Activated naive CD8-positive, alpha-beta T cell treated with anti-CD3 and anti-CD28 coated beads, Interleukin-2, amount 10 ng/mL, durations not matched to agents 7 days and 5 days (primary cell): ENCODE data around the gene SIRPD. TPM values are rescaled to one million over a fixed set of nuclear protein-coding genes. Genes with fewer than 3 reads are reported as not detected.

Experiments
- ATAC-seq: fragments of 150-1000 bp; cut with Tn5 transposase; one replicate; pipeline ENCODE4 v1.10.0; 2021; ENCODE audit warnings: low read depth, moderate library complexity
- POLR2A ChIA-PET: fragments of 350-600 bp; sonication (Branson Sonifier 250); formaldehyde crosslinking; loops from one replicate; lab custom pipeline; 2021; ENCODE audit warnings: antibody characterized with exemption; lab: Charles Lee
- DNase-seq: peaks from one replicate; pipeline ENCODE4 v3.0.0; 2021
- H3K27ac Mint-ChIP-seq: one replicate; pipeline ENCODE4 v1.8.0; 2022; ENCODE audit warnings: mild to moderate bottlenecking, mixed read lengths
- H3K27me3 Mint-ChIP-seq: one replicate; pipeline ENCODE4 v1.8.0; 2022; ENCODE audit warnings: mild to moderate bottlenecking, moderate library complexity, mixed read lengths
- H3K36me3 Mint-ChIP-seq: one replicate; pipeline ENCODE4 v1.8.0; 2021; ENCODE audit warnings: mild to moderate bottlenecking, mixed read lengths
- H3K4me1 Mint-ChIP-seq: one replicate; pipeline ENCODE4 v1.8.0; 2021; ENCODE audit warnings: mixed read lengths
- H3K4me3 Mint-ChIP-seq: one replicate; pipeline ENCODE4 v1.8.0; 2022; ENCODE audit warnings: mild to moderate bottlenecking, moderate library complexity, mixed read lengths
- H3K9me3 Mint-ChIP-seq: one replicate; pipeline ENCODE4 v1.8.0; 2021; ENCODE audit warnings: mixed read lengths
- total RNA-seq, 2 experiments: library from RNA; stranded (reverse); gene quantifications; one replicate each; pipeline ENCODE4 v1.2.3, GENCODE V29; 2021

SIRPD gene
- total RNA-seq, 2 experiments from 2014 or later = 0.30 to 0.31 TPM

DNA sequence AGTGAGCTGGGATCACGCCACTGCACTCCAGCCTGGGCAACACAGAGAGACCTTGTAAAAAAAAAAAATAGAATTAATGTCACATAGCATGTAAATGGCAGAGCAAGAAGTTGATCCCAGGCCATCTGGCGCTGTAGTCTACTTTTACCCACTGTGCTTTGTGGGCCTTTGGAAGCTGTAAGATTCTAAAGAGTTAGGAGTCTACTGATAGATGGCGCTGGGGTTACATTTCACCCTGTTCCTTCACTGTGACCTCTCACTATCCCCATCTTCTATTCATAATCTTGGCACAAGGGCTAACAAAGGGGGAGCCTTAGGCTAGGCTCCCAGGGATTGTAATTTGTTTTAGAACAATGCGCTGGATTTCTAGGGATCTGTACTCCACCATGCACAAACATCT lies 24.4 kb downstream of the SIRPD start:
- no peak overlapping the region for H3K27ac Mint-ChIP-seq
- peaks cover 2% of the 10 kb centered on the region for H3K36me3 Mint-ChIP-seq
- ATAC-seq (peak; percentile 61), DNase-seq (no peak)
- H3K4me3 Mint-ChIP-seq = no peak overlapping the region
- H3K9me3 Mint-ChIP-seq = no peaks in the 10 kb centered on the region
- POLR2A ChIA-PET = no interaction called here
- peaks cover 5% of the 10 kb centered on the region for H3K27me3 Mint-ChIP-seq
- H3K4me1 Mint-ChIP-seq = peaks cover 5% of the 10 kb centered on the region

DNA sequence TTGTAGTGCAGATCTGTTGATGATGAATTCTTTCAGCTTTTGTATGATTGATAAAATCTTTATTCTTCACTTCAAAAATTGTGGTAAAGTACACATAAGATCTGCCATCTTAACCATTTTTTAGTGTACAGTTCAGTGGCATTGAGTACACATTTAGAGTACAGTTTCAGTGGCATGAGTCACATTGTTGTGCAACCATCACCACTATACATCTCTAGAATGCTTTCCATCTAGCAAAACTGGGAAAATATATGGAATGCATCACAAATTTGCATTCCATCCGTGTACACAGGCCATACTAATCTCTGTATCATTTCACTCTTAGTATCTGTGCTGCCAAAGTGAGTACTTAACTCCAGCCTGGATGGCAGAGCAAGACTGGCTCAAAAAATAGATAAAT lies 28.7 kb downstream of the SIRPD start:
- peaks cover 2% of the 10 kb centered on the region for H3K9me3 Mint-ChIP-seq
- H3K4me1 Mint-ChIP-seq = no peaks in the 10 kb centered on the region
- ATAC-seq = no peak
- no peak overlapping the region for H3K4me3 Mint-ChIP-seq
- H3K27me3 Mint-ChIP-seq = peaks cover 5% of the 10 kb centered on the region
- POLR2A ChIA-PET = no interaction called here
- H3K36me3 Mint-ChIP-seq = peaks cover 2% of the 10 kb centered on the region
- DNase-seq = no peak
- no peak overlapping the region for H3K27ac Mint-ChIP-seq

DNA sequence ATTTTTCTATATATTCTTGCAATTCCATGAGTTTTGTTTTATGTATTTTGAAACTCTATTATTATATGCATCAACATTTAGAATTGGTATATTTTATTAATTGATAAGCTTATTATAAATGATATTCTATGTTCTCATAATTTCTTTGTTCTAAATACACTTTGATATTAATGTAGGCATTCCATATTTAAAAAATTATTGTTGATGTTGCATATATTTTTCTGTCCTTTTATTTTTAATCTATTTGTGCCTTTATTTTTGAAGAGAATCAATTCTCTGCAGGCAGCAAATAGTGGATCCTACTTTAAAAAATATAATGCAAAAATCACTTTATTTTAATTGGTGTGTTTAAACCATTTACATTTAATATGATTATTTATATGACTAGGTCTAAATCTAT lies 29.6 kb downstream of the SIRPD start:
- Mint-ChIP-seq H3K36me3 (peaks cover 2% of the 10 kb centered on the region), H3K9me3 (peaks cover 2% of the 10 kb centered on the region), H3K27me3 (peaks cover 8% of the 10 kb centered on the region), H3K27ac (no peak overlapping the region), H3K4me3 (no peak overlapping the region), H3K4me1 (no peaks in the 10 kb centered on the region)
- DNase-seq = no peak
- ATAC-seq = no peak
- POLR2A ChIA-PET = no interaction called here

DNA sequence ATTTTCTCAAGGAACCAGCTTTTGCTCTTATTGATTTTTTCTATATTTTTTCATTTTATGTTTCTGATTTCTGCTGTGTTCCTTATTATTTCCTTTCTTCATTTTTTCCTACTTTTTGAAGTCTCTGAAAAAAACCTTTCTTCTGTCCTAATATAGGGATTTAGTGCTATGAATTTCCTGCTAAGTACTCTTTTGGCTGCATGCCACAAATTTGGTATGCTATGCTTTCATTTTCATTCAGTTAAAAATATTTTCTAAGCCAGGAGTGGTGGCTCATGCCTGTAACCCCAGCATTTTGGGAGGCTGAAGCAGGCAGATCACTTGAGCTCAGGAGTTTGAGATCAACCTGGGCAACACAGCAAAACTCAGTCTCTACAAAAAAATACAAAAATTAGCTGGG lies 30.6 kb downstream of the SIRPD start:
- H3K4me3 Mint-ChIP-seq = no peak overlapping the region
- H3K4me1 Mint-ChIP-seq = no peaks in the 10 kb centered on the region
- POLR2A ChIA-PET = no interaction called here
- H3K9me3 Mint-ChIP-seq = peaks cover 2% of the 10 kb centered on the region
- DNase-seq (no peak), ATAC-seq (no peak)
- H3K36me3 Mint-ChIP-seq = peaks cover 2% of the 10 kb centered on the region
- H3K27me3 Mint-ChIP-seq = peaks cover 8% of the 10 kb centered on the region
- no peak overlapping the region for H3K27ac Mint-ChIP-seq

DNA sequence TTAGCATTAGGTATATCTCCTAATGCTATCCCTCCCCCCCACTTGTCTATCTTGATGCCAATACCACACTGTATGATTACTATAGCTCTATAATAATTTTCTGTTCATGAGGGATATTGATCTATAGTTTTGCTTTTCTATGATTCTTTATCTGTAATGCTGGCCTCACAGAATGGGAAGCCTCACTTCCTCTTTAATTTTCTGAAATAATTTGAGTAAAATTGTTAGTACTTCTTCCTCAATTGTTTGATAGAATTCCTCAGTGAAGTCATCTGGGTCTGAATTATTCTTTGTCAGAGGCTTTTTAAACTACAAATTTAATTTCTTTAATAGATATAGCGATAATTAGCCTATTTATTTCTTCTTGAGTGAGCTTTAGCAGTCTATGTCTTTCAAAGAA lies 31.2 kb downstream of the SIRPD start:
- POLR2A ChIA-PET = no interaction called here
- DNase-seq = no peak
- no peaks in the 10 kb centered on the region for H3K4me1 Mint-ChIP-seq
- no peak for ATAC-seq
- no peak overlapping the region for H3K27ac Mint-ChIP-seq
- peaks cover 10% of the 10 kb centered on the region for H3K27me3 Mint-ChIP-seq
- peaks cover 2% of the 10 kb centered on the region for H3K9me3 Mint-ChIP-seq
- H3K4me3 Mint-ChIP-seq = no peak overlapping the region
- peaks cover 2% of the 10 kb centered on the region for H3K36me3 Mint-ChIP-seq

DNA sequence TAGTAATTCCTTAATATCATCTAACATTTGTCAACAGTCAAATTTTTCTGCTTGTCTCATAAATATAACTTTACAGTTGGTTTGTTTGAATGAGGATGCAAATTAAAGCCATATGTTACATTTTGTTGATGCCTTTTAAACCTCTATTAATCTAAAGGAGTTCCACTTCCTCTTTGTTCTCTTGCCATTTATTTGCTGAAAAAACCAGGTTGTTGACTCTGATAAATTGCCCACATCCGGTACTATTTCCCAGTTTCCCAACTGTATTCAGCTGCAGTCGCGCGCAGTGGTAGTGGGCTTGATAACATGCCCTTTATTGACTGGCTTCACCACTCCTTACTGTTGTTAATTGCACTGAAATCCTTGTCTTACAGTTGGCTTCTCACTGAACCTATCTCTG lies 33.5 kb downstream of the SIRPD start:
- H3K27me3 Mint-ChIP-seq = peaks cover 21% of the 10 kb centered on the region
- POLR2A ChIA-PET = no interaction called here
- H3K36me3 Mint-ChIP-seq = peaks cover 2% of the 10 kb centered on the region
- ATAC-seq (no peak), DNase-seq (no peak)
- H3K4me3 Mint-ChIP-seq = no peak overlapping the region
- no peaks in the 10 kb centered on the region for H3K4me1 Mint-ChIP-seq
- peaks cover 4% of the 10 kb centered on the region for H3K9me3 Mint-ChIP-seq
- H3K27ac Mint-ChIP-seq = no peak overlapping the region

DNA sequence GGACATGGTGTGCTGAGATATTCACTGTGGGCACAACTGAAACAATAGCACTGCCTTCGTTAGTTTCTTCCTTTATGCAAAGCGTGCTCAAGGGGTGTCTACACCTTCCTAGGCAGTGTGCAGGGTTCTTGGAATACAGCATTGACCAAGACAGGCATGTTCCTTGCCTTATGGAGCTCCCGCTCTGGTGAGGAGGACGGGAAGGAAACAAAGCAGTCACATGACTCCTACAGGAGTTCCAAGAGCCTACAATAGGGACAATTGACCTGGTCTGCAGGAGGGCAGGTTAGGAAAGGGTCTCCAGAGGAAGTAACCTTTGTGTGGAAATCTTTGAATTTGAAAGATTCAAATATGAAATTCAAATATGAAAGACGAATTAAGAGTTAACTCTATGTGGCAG lies 40.5 kb downstream of the SIRPD start:
- H3K4me1 Mint-ChIP-seq = no peaks in the 10 kb centered on the region
- H3K9me3 Mint-ChIP-seq = peaks cover 8% of the 10 kb centered on the region
- ATAC-seq = no peak
- peaks cover 22% of the 10 kb centered on the region for H3K27me3 Mint-ChIP-seq
- POLR2A ChIA-PET = no interaction called here
- no peak for DNase-seq
- no peak overlapping the region for H3K4me3 Mint-ChIP-seq
- no peak overlapping the region for H3K27ac Mint-ChIP-seq
- H3K36me3 Mint-ChIP-seq = no peaks in the 10 kb centered on the region

DNA sequence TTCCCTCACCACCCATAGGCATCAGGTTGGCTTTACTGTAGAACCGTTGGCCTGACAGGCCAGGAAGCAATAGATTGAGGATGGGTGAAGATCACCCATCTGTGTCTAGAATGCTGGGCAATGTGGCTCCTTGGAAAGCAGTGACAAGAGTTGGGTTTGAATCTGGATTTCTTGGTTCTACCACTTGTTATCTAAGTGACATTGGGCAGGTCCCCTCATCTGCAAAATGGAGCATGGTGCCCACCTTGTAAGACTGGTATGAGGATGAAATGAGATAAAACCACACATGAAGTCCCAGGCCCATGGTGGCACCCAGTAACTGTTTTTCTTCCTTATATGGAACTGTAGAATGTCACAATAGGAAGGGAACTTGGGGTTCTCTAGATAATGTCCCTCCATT lies 43.7 kb downstream of the SIRPD start:
- ATAC-seq = no peak
- H3K4me3 Mint-ChIP-seq = no peak overlapping the region

DNA sequence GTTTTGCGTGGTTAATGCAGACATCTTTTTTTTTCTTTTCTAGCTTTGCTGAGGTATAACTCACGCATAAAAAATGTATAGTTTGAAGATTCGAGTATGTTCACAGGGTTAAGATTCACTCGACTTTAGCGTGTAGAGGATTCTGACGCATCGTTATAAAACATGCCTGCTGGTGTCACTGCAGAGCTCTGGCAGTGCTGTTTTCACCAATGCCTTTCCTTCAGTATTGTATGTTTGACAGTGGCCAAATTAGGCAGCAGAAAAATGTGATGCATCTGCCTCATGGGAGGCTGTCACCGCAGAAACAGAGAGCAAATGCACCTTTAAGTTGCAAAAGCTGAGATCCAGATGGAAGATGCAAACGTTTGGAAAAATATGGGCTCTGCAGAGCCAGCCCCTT lies 48.3 kb downstream of the SIRPD start:
- DNase-seq = no peak
- no peak overlapping the region for H3K4me3 Mint-ChIP-seq
- no peak overlapping the region for H3K27ac Mint-ChIP-seq
- POLR2A ChIA-PET = interaction anchor here (2.0 kb wide), 1 partner anchor 225 kb away, joined by 7 read pairs; no protein-coding TSS in a partner anchor
- ATAC-seq = peak; percentile 84
- H3K4me1 Mint-ChIP-seq = no peaks in the 10 kb centered on the region
- H3K36me3 Mint-ChIP-seq = no peaks in the 10 kb centered on the region
- peaks cover 6% of the 10 kb centered on the region for H3K9me3 Mint-ChIP-seq
- peaks cover 31% of the 10 kb centered on the region for H3K27me3 Mint-ChIP-seq

More for the DNA sequence above, 43.7 kb downstream of the SIRPD start:
- no peak for DNase-seq
- H3K27me3 Mint-ChIP-seq = peaks cover 19% of the 10 kb centered on the region
- H3K9me3 Mint-ChIP-seq = peaks cover 6% of the 10 kb centered on the region
- POLR2A ChIA-PET = no interaction called here
- no peaks in the 10 kb centered on the region for H3K4me1 Mint-ChIP-seq
- H3K36me3 Mint-ChIP-seq = no peaks in the 10 kb centered on the region
- no peak overlapping the region for H3K27ac Mint-ChIP-seq

DNA sequence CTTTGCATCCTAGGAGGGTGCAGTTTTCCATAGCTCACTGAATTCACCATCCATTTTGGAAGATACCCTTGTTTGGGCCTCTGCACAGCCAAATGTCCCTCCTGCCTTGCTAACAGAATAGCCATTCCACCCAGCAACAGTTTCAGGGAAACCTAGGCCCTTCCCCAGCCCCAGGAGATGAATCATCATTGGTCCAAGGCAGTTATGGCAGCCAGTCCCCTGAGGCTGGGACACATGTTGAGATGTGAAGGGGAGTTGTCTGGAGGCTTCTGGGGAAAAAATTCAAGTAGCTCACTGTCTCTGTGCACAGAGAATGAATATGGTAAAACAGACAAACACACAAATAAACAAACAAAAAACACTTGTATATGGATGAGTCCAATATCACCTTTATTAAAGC lies 48.9 kb downstream of the SIRPD start:
- DNase-seq (no peak), ATAC-seq (no peak)
- POLR2A ChIA-PET = interaction anchor here (2.0 kb wide), 1 partner anchor 226 kb away, joined by 7 read pairs; no protein-coding TSS in a partner anchor
- Mint-ChIP-seq H3K4me1 (peaks cover 2% of the 10 kb centered on the region), H3K9me3 (peaks cover 4% of the 10 kb centered on the region), H3K36me3 (no peaks in the 10 kb centered on the region), H3K27me3 (peaks cover 29% of the 10 kb centered on the region), H3K4me3 (no peak overlapping the region), H3K27ac (no peak overlapping the region)

DNA sequence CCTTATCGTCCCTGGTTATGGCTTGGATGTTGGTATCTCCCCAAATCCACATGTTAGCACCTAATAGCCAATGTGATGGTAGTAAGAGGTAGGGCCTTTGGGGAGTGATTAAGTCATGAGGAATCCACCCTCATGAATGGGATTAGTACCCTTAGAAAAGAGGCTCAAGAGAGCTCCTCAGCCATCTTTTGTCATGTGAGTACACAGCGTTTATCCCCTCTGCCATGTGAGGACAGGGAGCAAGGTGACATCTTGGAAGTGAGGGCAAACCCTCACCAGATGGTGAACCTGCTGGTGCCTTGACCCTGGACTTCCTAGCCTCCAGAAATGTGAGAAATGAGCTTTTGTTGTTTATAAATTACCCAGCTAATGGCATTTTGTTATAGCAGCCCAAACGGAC lies 50.2 kb downstream of the SIRPD start:
- H3K4me1 Mint-ChIP-seq = peaks cover 8% of the 10 kb centered on the region
- H3K27ac Mint-ChIP-seq = no peak overlapping the region
- H3K36me3 Mint-ChIP-seq = no peaks in the 10 kb centered on the region
- no peaks in the 10 kb centered on the region for H3K9me3 Mint-ChIP-seq
- peaks cover 42% of the 10 kb centered on the region for H3K27me3 Mint-ChIP-seq
- POLR2A ChIA-PET = no interaction called here
- ATAC-seq = no peak
- H3K4me3 Mint-ChIP-seq = no peak overlapping the region
- DNase-seq = no peak

DNA sequence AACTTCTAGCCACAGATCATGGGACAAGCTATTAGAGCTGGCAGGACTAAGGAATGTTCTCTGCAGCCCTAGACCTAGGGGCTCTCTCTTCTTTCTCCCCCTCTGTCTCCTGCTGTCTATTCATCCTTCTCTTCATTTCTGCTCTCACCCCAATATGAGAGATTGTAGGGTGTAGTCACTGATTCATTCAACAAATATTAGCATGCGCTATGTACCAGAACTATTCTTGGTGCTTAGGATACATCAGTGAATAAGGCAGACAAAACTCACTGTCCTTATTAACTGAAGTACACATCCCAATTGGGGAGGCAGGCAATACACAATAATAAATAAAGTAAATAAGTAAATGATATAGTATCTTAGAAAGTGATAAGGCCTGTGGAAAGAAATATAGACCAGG lies 51.6 kb downstream of the SIRPD start:
- ATAC-seq = no peak
- POLR2A ChIA-PET = no interaction called here
- no peak overlapping the region for H3K27ac Mint-ChIP-seq
- peaks cover 8% of the 10 kb centered on the region for H3K4me1 Mint-ChIP-seq
- DNase-seq = no peak
- no peaks in the 10 kb centered on the region for H3K36me3 Mint-ChIP-seq
- H3K9me3 Mint-ChIP-seq = no peaks in the 10 kb centered on the region
- H3K27me3 Mint-ChIP-seq = peaks cover 38% of the 10 kb centered on the region
- H3K4me3 Mint-ChIP-seq = no peak overlapping the region

DNA sequence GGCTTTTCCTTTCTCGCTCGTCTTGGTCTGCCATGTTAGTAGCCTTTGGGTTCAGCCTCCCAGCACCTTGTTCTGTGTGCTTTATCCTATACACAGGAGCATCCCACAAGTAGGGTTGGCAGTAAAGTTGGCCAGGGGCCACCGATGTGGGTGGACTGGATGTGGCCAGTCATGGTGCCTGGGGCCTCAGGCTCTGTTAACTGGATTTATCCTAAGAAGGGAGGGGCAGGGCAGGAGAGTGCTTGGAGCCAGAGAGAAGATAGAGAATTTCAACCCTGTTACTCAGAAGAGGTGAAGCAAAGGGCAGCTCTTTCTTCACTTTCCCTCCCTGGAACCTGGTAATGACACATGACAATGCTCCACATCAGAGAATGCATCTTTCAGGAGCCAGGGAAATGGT lies 52.1 kb downstream of the SIRPD start:
- DNase-seq (no peak), ATAC-seq (no peak)
- Mint-ChIP-seq H3K36me3 (no peaks in the 10 kb centered on the region), H3K27me3 (peaks cover 38% of the 10 kb centered on the region), H3K4me1 (peaks cover 9% of the 10 kb centered on the region), H3K4me3 (no peak overlapping the region), H3K27ac (no peak overlapping the region), H3K9me3 (no peaks in the 10 kb centered on the region)
- POLR2A ChIA-PET = no interaction called here

DNA sequence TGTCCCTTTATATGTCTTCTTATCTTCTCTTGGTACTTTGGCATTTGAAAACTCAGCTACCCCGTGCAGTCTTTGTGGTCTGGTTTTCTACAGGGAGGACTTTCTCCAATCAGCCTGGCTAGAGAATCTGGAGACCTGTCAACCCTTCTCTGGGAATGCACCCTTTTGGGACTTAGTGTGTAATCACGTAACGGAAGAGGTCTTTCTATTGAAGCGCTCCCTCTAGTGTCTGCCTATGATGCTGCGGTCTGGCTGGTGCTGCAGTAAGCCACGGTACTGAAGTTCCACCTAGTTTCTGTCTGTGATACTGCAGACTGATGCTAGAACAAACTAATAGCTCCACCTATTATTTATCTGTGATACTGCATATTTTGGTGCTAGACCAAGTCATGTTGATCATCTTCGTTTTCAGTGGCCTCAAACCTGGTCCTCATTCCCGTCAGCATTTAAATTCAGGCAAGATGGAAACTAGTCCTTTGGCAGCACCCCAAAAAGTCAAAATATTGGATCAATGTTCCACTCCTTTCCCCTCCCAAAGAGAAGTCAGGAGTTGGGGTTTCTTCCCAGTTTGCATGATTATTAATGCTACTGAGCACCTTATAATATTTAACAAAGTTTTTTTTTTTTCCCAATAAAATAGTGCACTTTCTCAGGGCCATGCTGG lies 53.8 kb downstream of the SIRPD start:
- H3K4me1 Mint-ChIP-seq = peaks cover 10% of the 10 kb centered on the region
- no peaks in the 10 kb centered on the region for H3K36me3 Mint-ChIP-seq
- ATAC-seq (peak; percentile 99), DNase-seq (peak; percentile 60)
- no peak overlapping the region for H3K27ac Mint-ChIP-seq
- POLR2A ChIA-PET = interaction anchor here (1.4 kb wide), 1 partner anchor 37 kb away, joined by 3 read pairs; the partner anchor contains the start of gene NSFL1C
- peak overlapping the region; percentile 39 for H3K4me3 Mint-ChIP-seq
- peaks cover 48% of the 10 kb centered on the region for H3K27me3 Mint-ChIP-seq
- H3K9me3 Mint-ChIP-seq = no peaks in the 10 kb centered on the region
